Liver (tissue), 9 donors: ENCODE data around the gene FAH. TPM values are rescaled to one million over a fixed set of nuclear protein-coding genes. Genes with fewer than 3 reads are reported as not detected.

Experiments used
- DNase-seq: peaks from one replicate; pipeline ENCODE4 v3.0.0-alpha.2; 2017; ENCODE audit warnings: low spot score
- H3K27ac ChIP-seq, 2 donors: one replicate each; pipeline ENCODE4 v1.7.0; 2013; ENCODE audit warnings: inconsistent platforms in 2 of 2, low read length in 2 of 2, control low read depth in 1 of 2, low read depth in 1 of 2, mild to moderate bottlenecking in 1 of 2
- H3K27me3 ChIP-seq, 4 donors: one replicate each; pipeline versions ENCODE4 v1.6.1 to v1.7.0; 2013; ENCODE audit warnings: low read length in 3 of 4, inconsistent platforms in 1 of 4, mild to moderate bottlenecking in 1 of 4, moderate library complexity in 1 of 4; ENCODE audit not compliant: control insufficient read depth in 4 of 4, insufficient read depth in 4 of 4
- H3K36me3 ChIP-seq, 4 donors: one replicate each; pipeline versions ENCODE4 v1.6.1 to v1.7.0; 2013; ENCODE audit warnings: low read length in 3 of 4, mild to moderate bottlenecking in 3 of 4, low read depth in 1 of 4, moderate library complexity in 1 of 4; ENCODE audit not compliant: control insufficient read depth in 4 of 4, insufficient read depth in 3 of 4
- H3K4me1 ChIP-seq, 4 donors: one replicate each; pipeline versions ENCODE4 v1.6.1 to v1.7.0; 2013; ENCODE audit warnings: low read length in 3 of 4, mild to moderate bottlenecking in 3 of 4, moderate library complexity in 1 of 4; ENCODE audit not compliant: control insufficient read depth in 4 of 4, insufficient read depth in 4 of 4
- H3K4me3 ChIP-seq, 3 donors: one replicate each; pipeline versions ENCODE4 v1.6.1 to v1.7.0; 2013; ENCODE audit warnings: low read length in 3 of 3, control low read depth in 1 of 3, low read depth in 1 of 3, mild to moderate bottlenecking in 1 of 3
- H3K9ac ChIP-seq, 2 donors: one replicate each; pipeline ENCODE4 v1.7.0; 2013; ENCODE audit warnings: low read length in 2 of 2, mild to moderate bottlenecking in 2 of 2, moderate library complexity in 2 of 2, control low read depth in 1 of 2, low read depth in 1 of 2
- H3K9me3 ChIP-seq, 4 donors: one replicate each; pipeline versions ENCODE4 v1.6.1 to v1.7.0; 2013; ENCODE audit warnings: low read length in 3 of 4; ENCODE audit not compliant: control insufficient read depth in 4 of 4
- ATF3 ChIP-seq: IDR thresholded peaks from 2 replicates; pipeline ENCODE4 v1.6.1; 2016; ENCODE audit warnings: antibody characterized with exemption
- CTCF ChIP-seq: fragments of 150-350 bp; IDR thresholded peaks from 2 replicates; pipeline ENCODE4 v1.5.1; 2017; ENCODE audit warnings: improper control_type of control experiment, low read depth, low read length; ENCODE audit not compliant: missing input control
- EGR1 ChIP-seq, 2 donors: IDR thresholded peaks; 2 replicates each; pipeline ENCODE4 v1.6.1; 2016 to 2018; ENCODE audit warnings: antibody characterized with exemption in 2 of 2, low read depth in 2 of 2
- FOXA1 ChIP-seq: IDR thresholded peaks from 2 replicates; pipeline ENCODE4 v1.6.1; 2016; ENCODE audit warnings: antibody characterized with exemption
- FOXA2 ChIP-seq: IDR thresholded peaks from 2 replicates; pipeline ENCODE4 v1.6.1; 2016; ENCODE audit warnings: antibody characterized with exemption
- GABPA ChIP-seq, 2 donors: IDR thresholded peaks in 1 of 2; conservative IDR thresholded peaks in 1 of 2; 2 replicates each; pipeline ENCODE4 v1.6.1; 2016; ENCODE audit warnings: antibody characterized with exemption in 2 of 2, mild to moderate bottlenecking in 1 of 2, moderate library complexity in 1 of 2
- HNF4A ChIP-seq, 2 donors: conservative IDR thresholded peaks; 2 replicates each; pipeline ENCODE4 v1.6.1; 2016; ENCODE audit warnings: antibody characterized with exemption in 2 of 2, mild to moderate bottlenecking in 2 of 2
- HNF4G ChIP-seq: IDR thresholded peaks from 2 replicates; pipeline ENCODE4 v1.6.1; 2016; ENCODE audit warnings: antibody characterized with exemption
- JUND ChIP-seq, 2 donors: IDR thresholded peaks; 2 replicates each; pipeline ENCODE4 v1.6.1; 2016; ENCODE audit warnings: antibody characterized with exemption in 2 of 2
- MAX ChIP-seq: IDR thresholded peaks from 2 replicates; pipeline ENCODE4 v1.6.1; 2016; ENCODE audit warnings: antibody characterized with exemption
- NR2F2 ChIP-seq: IDR thresholded peaks from 2 replicates; pipeline ENCODE4 v1.6.1; 2016; ENCODE audit warnings: antibody characterized with exemption
- RAD21 ChIP-seq, 2 donors: IDR thresholded peaks; 2 replicates each; pipeline ENCODE4 v1.6.1; 2016; ENCODE audit warnings: antibody characterized with exemption in 2 of 2, mild to moderate bottlenecking in 2 of 2
- REST ChIP-seq: IDR thresholded peaks from 2 replicates; pipeline ENCODE4 v1.6.1; 2016; ENCODE audit warnings: antibody characterized with exemption, mild to moderate bottlenecking
- RXRA ChIP-seq, 2 donors: IDR thresholded peaks; 2 replicates each; pipeline ENCODE4 v1.6.1; 2017 to 2018; ENCODE audit warnings: antibody characterized with exemption in 2 of 2, mild to moderate bottlenecking in 1 of 2
- SP1 ChIP-seq: IDR thresholded peaks from 2 replicates; pipeline ENCODE4 v1.6.1; 2018; ENCODE audit warnings: antibody characterized with exemption, mild to moderate bottlenecking
- TAF1 ChIP-seq: conservative IDR thresholded peaks from 2 replicates; pipeline ENCODE4 v1.6.1; 2016; ENCODE audit warnings: antibody characterized with exemption, mild to moderate bottlenecking
- YY1 ChIP-seq: IDR thresholded peaks from 2 replicates; pipeline ENCODE4 v1.6.1; 2016; ENCODE audit warnings: antibody characterized with exemption, mild to moderate bottlenecking
- ZBTB33 ChIP-seq: IDR thresholded peaks from 2 replicates; pipeline ENCODE4 v1.6.1; 2016; ENCODE audit warnings: antibody characterized with exemption
- WGBS: extraction: QIAGEN DNeasy Blood & Tissue Kit; methylation state at CpG from one replicate; pipeline ENCODE4 v1.1.7; 2013; 5-methylcytosine and 5-hydroxymethylcytosine counted together
- polyA plus RNA-seq, 2 donors: library from polyadenylated mRNA; stranded (reverse) in 1 of 2; unstranded in 1 of 2; fragments of 200-250 nt in 1 of 2; fragments of >200 nt in 1 of 2; fragmentation: Nextera tagmentation in 1 of 2; extraction: Ambion mirVana in 1 of 2; gene quantifications; one replicate each; pipeline versions ENCODE4 v1.2.1 to v1.2.3, GENCODE V29; 2013 to 2015
- total RNA-seq, 2 donors: library from RNA; depleted of rRNA; stranded (reverse); fragments of >200 nt; gene quantifications; one replicate each; pipeline ENCODE4 v1.2.3, GENCODE V29; 2014
- donor health status: healthy.
- donor health status: healthy.
- donor health status: healthy.
- donor health status: healthy.
- donor health status: healthy.

FAH gene
- total RNA-seq (100 to 1,000 TPM in 1 of 2 donors, 10 to 100 TPM in 1; 42.1 to 195 TPM), polyA plus RNA-seq (100 to 1,000 TPM; 176 to 226 TPM)

GRCh38 chr15:80152896-80153876, at the start of gene FAH:
Gene FAH, plus strand, starts transcription at chr15:80152999. Its CDS starts 56 bp downstream, at chr15:80153055.
- H3K9ac ChIP-seq: peak within 1 kb of the TSS; percentile 20 to 99
- WGBS: under 1% methylated on average over 45 of the region's 45 CpGs
- H3K27ac ChIP-seq: peak within 1 kb of the TSS; percentile 85 to 93
- peak within 1 kb of the TSS; percentile 47 to 93 (median 61) for H3K4me3 ChIP-seq
- peaks cover 19 to 67% (median 53%) of the 10 kb centered on the region in 4 donors for H3K4me1 ChIP-seq
- H3K9me3 ChIP-seq: no peaks in the 10 kb centered on the region
- no peaks in the 10 kb centered on the region for H3K27me3 ChIP-seq
- no peaks in the 10 kb centered on the region for H3K36me3 ChIP-seq
- DNase-seq: no peak
- TF ChIP-seq FOXA1 (no peak), TAF1 (no peak), MAX (peak; percentile 12), YY1 (peak; percentile 30), SP1 (peak; percentile 26), ATF3 (no peak), JUND (IDR thresholded peaks at IDR 0.05) (no peak), REST (peak; percentile 53), EGR1 (IDR thresholded peaks at IDR 0.05; ENCODE audit: low read depth in 2 of 2) (peak in 1 of 2 donors; percentile 48), GABPA (IDR thresholded peaks at IDR 0.05 in 1 of 2, conservative IDR thresholded peaks at IDR 0.05 in 1 of 2) (no peak), RAD21 (IDR thresholded peaks at IDR 0.05) (no peak), ZBTB33 (no peak), CTCF (no peak), FOXA2 (no peak), RXRA (IDR thresholded peaks at IDR 0.05) (peak in 1 of 2 donors; percentile 3), HNF4G (no peak), NR2F2 (no peak), HNF4A (conservative IDR thresholded peaks at IDR 0.05) (peak in 1 of 2 donors; percentile 44)
